ENCODE results near the gene GRIPAP1.

Gene GRIPAP1

GRCh38 chrX:48958635-48959094 lies 43.4 kb downstream of the GRIPAP1 start:
- no peak for DNase-seq (ENCODE audit: low read depth in 2 of 2)

- peak; percentile 79 to 86 for DNase-seq (ENCODE audit: low read depth in 2 of 2)
Observed at GRCh38 chrX:48957827-48958634, 44.0 kb downstream of the GRIPAP1 start.

GRCh38 chrX:48957477-48957826 lies 44.6 kb downstream of the GRIPAP1 start, which contains the start of gene OTUD5:
OTUD5 (minus strand) TSS chrX:48957607; CDS start chrX:48957570, 37 bp downstream.
- DNase-seq (ENCODE audit: low read depth in 2 of 2), result peak; percentile 50 to 58

GRCh38 chrX:48956728-48957414 lies 45.2 kb downstream of the GRIPAP1 start:
- peak; percentile 41 to 50 for DNase-seq (ENCODE audit: low read depth in 2 of 2)

- no peak for DNase-seq (ENCODE audit: low read depth in 2 of 2)
Observed at GRCh38 chrX:48948589-48948988, 53.5 kb downstream of the GRIPAP1 start.

GRCh38 chrX:48945517-48946348 lies 56.3 kb downstream of the GRIPAP1 start:
- peak; percentile 31 to 39 for DNase-seq (ENCODE audit: low read depth in 2 of 2)

- no peak for DNase-seq (ENCODE audit: low read depth in 2 of 2)
Observed at GRCh38 chrX:48942895-48943294, 59.2 kb downstream of the GRIPAP1 start.

GRCh38 chrX:48940404-48940955 lies 61.6 kb downstream of the GRIPAP1 start:
- no peak for DNase-seq (ENCODE audit: low read depth in 2 of 2)

- no peak for DNase-seq (ENCODE audit: low read depth in 2 of 2)
Observed at GRCh38 chrX:48939524-48940228, 62.4 kb downstream of the GRIPAP1 start.

GRCh38 chrX:48938721-48939425 lies 63.2 kb downstream of the GRIPAP1 start:
- DNase-seq (ENCODE audit: low read depth in 2 of 2), result peak in 1 of 2 donors; percentile 47

GRCh38 chrX:48937054-48937907 lies 64.8 kb downstream of the GRIPAP1 start:
- DNase-seq (ENCODE audit: low read depth in 2 of 2), result peak; percentile 68 to 82

- DNase-seq (ENCODE audit: low read depth in 2 of 2), result no peak
Observed at GRCh38 chrX:48936429-48937053, 65.5 kb downstream of the GRIPAP1 start.

- no peak for DNase-seq (ENCODE audit: low read depth in 2 of 2)
Observed at GRCh38 chrX:48935301-48935670, 66.8 kb downstream of the GRIPAP1 start.

GRCh38 chrX:48934581-48935300 lies 67.3 kb downstream of the GRIPAP1 start:
- DNase-seq (ENCODE audit: low read depth in 2 of 2), result no peak

GRCh38 chrX:48933757-48934156 lies 68.3 kb downstream of the GRIPAP1 start:
- DNase-seq (ENCODE audit: low read depth in 2 of 2), result no peak

GRCh38 chrX:48927736-48928382 lies 74.2 kb downstream of the GRIPAP1 start:
- DNase-seq (ENCODE audit: low read depth in 2 of 2), result no peak

GRCh38 chrX:48927123-48927522 lies 74.9 kb downstream of the GRIPAP1 start:
- DNase-seq (ENCODE audit: low read depth in 2 of 2), result no peak

GRCh38 chrX:48924270-48924669 lies 77.8 kb downstream of the GRIPAP1 start:
- DNase-seq (ENCODE audit: low read depth in 2 of 2), result no peak
